Stimulated activated CD8-positive, alpha-beta memory T cell treated with anti-CD3 and anti-CD28 coated beads, Interleukin-15, amount 100 ng/mL, for 24 hours (primary cell): Measurements from ENCODE around the gene RPL31.
"Not testable (repeated sequence)": the region's sequence is repeated elsewhere in the genome, so short reads cannot be mapped to it uniquely, and the experiment has no call there.

Source experiments
- DNase-seq: peaks from one replicate; pipeline ENCODE4 v3.0.0-alpha.2; 2020; ENCODE audit warnings: low read depth

Gene RPL31

GRCh38 chr2:101026923-101027469 is 24.9 kb downstream of the RPL31 start:
- no peak for DNase-seq

GRCh38 chr2:101027852-101028251 is 25.8 kb downstream of the RPL31 start:
- no peak for DNase-seq

- DNase-seq, result no peak
Measured at GRCh38 chr2:101030866-101031554, 28.9 kb downstream of the RPL31 start.

- DNase-seq, result no peak
Measured at GRCh38 chr2:101032084-101032776, 30.1 kb downstream of the RPL31 start.

GRCh38 chr2:101036562-101036961 is 34.5 kb downstream of the RPL31 start:
- no peak for DNase-seq

- DNase-seq, result no peak
Measured at GRCh38 chr2:101037161-101037755, 35.2 kb downstream of the RPL31 start.

- DNase-seq, result no peak
Measured at GRCh38 chr2:101038455-101039255, 36.6 kb downstream of the RPL31 start.

GRCh38 chr2:101040072-101040471 is 38.0 kb downstream of the RPL31 start:
- DNase-seq, result no peak

- DNase-seq, result no peak
Measured at GRCh38 chr2:101040761-101041160, 38.7 kb downstream of the RPL31 start.

GRCh38 chr2:101041413-101041812 is 39.3 kb downstream of the RPL31 start:
- DNase-seq, result no peak

GRCh38 chr2:101045330-101045729 is 43.2 kb downstream of the RPL31 start:
- DNase-seq, result no peak

- DNase-seq, result no peak
Measured at GRCh38 chr2:101047075-101047766, 45.1 kb downstream of the RPL31 start.

GRCh38 chr2:101047774-101048173 is 45.7 kb downstream of the RPL31 start:
- no peak for DNase-seq

- DNase-seq, result no peak
Measured at GRCh38 chr2:101048756-101049155, 46.7 kb downstream of the RPL31 start.

- not testable (repeated sequence) for DNase-seq
Measured at GRCh38 chr2:101050886-101051285, 48.8 kb downstream of the RPL31 start.

GRCh38 chr2:101052147-101052546 is 50.1 kb downstream of the RPL31 start:
- DNase-seq, result no peak

- no peak for DNase-seq
Measured at GRCh38 chr2:101053117-101053516, 51.0 kb downstream of the RPL31 start.
